Chondrocyte (in vitro differentiated cells): ENCODE measurements around the gene ARPP19. TPM values are rescaled to one million over a fixed set of nuclear protein-coding genes. Genes with fewer than 3 reads are reported as not detected.

ENCODE experiments used
- DNase-seq: peaks from one replicate; pipeline ENCODE4 v3.0.0; 2021; ENCODE audit warnings: mixed read lengths, low spot score
- H3K27ac Mint-ChIP-seq: one replicate; pipeline ENCODE4 v1.8.0; 2021; ENCODE audit warnings: mild to moderate bottlenecking, moderate library complexity, mixed read lengths; ENCODE audit not compliant: unreplicated experiment
- H3K27me3 Mint-ChIP-seq: 2 replicates; pipeline ENCODE4 v1.8.0; 2021; ENCODE audit warnings: low read depth, mixed read lengths
- H3K36me3 Mint-ChIP-seq: 2 replicates; pipeline ENCODE4 v1.8.0; 2021; ENCODE audit warnings: low read depth, mixed read lengths
- H3K4me1 Mint-ChIP-seq: 2 replicates; pipeline ENCODE4 v1.8.0; 2021; ENCODE audit warnings: low read depth, mild to moderate bottlenecking, mixed read lengths
- H3K4me3 Mint-ChIP-seq: one replicate; pipeline ENCODE4 v1.8.0; 2021; ENCODE audit warnings: mild to moderate bottlenecking, moderate library complexity, mixed read lengths; ENCODE audit not compliant: unreplicated experiment
- H3K9me3 Mint-ChIP-seq: 2 replicates; pipeline ENCODE4 v1.8.0; 2021; ENCODE audit warnings: low read depth, mixed read lengths
- long read RNA-seq: library from polyadenylated mRNA; stranded (forward); transcript quantifications from one replicate; pipeline ENCODE4 v2.0.0, GENCODE V29; 2021
- total RNA-seq: library from RNA; stranded (reverse); gene quantifications from 3 replicates; pipeline ENCODE4 v1.2.1, GENCODE V29; 2021
- TF ChIP-seq, protein P1 (sequence below): fragments of 200-600 bp; sonication (generic); IDR thresholded peaks from 2 replicates; pipeline ENCODE4 v1.5.0; 2021; ENCODE audit warnings: antibody characterized with exemption, mild to moderate bottlenecking, moderate library complexity

Gene ARPP19, protein sequence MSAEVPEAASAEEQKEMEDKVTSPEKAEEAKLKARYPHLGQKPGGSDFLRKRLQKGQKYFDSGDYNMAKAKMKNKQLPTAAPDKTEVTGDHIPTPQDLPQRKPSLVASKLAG
- total RNA-seq = 160 to 179 TPM (median 166 TPM) in 3 replicates
- long read RNA-seq, full-length matches to known transcripts = 108 of 120 reads
- long read RNA-seq, partial matches to known transcripts = 2 of 120 reads
- long read RNA-seq, other reads (novel, unspliced or antisense) = 10 of 120 reads

GRCh38 chr15:52568601-52569585, at the start of gene ARPP19:
Gene ARPP19 (minus strand): TSS chr15:52569030. CDS start chr15:52568892, 138 bp downstream.
- H3K27me3 Mint-ChIP-seq = no peaks in the 10 kb centered on the region
- TF ChIP-seq, protein P1, sequence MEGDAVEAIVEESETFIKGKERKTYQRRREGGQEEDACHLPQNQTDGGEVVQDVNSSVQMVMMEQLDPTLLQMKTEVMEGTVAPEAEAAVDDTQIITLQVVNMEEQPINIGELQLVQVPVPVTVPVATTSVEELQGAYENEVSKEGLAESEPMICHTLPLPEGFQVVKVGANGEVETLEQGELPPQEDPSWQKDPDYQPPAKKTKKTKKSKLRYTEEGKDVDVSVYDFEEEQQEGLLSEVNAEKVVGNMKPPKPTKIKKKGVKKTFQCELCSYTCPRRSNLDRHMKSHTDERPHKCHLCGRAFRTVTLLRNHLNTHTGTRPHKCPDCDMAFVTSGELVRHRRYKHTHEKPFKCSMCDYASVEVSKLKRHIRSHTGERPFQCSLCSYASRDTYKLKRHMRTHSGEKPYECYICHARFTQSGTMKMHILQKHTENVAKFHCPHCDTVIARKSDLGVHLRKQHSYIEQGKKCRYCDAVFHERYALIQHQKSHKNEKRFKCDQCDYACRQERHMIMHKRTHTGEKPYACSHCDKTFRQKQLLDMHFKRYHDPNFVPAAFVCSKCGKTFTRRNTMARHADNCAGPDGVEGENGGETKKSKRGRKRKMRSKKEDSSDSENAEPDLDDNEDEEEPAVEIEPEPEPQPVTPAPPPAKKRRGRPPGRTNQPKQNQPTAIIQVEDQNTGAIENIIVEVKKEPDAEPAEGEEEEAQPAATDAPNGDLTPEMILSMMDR = peak; percentile 64
- DNase-seq = peak; percentile 95
- peak within 1 kb of the TSS; percentile 100 for H3K27ac Mint-ChIP-seq
- H3K4me3 Mint-ChIP-seq = peak within 1 kb of the TSS; percentile 87
- peaks cover 2% of the 10 kb centered on the region for H3K36me3 Mint-ChIP-seq
- peaks cover 3% of the 10 kb centered on the region for H3K9me3 Mint-ChIP-seq
- H3K4me1 Mint-ChIP-seq = peaks cover 36% of the 10 kb centered on the region

DNA sequence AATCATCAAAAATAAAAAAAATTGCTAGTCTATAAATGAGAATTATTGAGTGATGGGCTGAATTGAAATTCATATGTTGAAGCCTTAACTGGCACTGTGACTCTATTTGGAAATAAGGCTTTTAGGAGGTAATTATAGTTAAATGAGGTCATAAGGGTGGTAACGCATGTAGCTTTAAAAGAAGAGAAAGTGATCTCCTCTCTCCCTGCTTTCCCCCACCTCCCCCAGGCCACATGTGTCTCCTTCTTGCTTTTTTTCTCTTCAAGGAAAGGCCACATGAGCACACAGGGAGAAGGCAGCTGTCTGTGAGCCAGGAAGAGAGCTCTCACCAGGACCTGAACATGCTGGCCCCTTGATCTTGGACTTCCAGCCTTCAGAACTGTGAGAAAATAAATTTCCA, 48.2 kb upstream of the ARPP19 start:
- Mint-ChIP-seq H3K36me3 (peaks cover 7% of the 10 kb centered on the region), H3K27ac (no peak overlapping the region), H3K27me3 (no peaks in the 10 kb centered on the region), H3K4me3 (no peak overlapping the region), H3K4me1 (peaks cover 12% of the 10 kb centered on the region), H3K9me3 (no peaks in the 10 kb centered on the region)
- TF ChIP-seq, protein P1 = no peak
- DNase-seq = no peak

DNA sequence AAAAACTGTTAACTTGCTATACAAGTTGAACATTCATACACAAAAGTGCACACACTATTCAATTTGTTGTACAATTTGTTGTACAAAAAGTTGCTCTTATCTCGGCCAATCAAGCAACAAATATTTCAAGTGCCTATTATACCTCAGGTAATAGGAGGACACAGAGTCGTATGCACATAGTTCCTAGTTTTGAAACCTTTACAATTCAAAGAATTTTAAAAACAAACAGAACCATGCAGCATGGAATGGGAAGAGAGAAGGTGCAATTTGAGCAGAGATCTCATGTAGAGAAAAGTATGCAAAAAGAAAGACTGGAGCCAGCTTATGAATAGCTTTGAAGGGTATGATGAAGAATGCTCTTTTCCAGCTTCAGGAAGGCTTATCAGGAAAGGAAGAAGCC, 46.5 kb upstream of the ARPP19 start:
- Mint-ChIP-seq H3K9me3 (no peaks in the 10 kb centered on the region), H3K27ac (no peak overlapping the region), H3K27me3 (no peaks in the 10 kb centered on the region), H3K4me3 (no peak overlapping the region), H3K36me3 (peaks cover 7% of the 10 kb centered on the region), H3K4me1 (peaks cover 12% of the 10 kb centered on the region)
- TF ChIP-seq, protein P1 = no peak
- DNase-seq = no peak

- no peak for DNase-seq
- TF ChIP-seq, protein P1 = no peak
- Mint-ChIP-seq H3K4me3 (no peak overlapping the region), H3K27ac (no peak overlapping the region), H3K36me3 (peaks cover 14% of the 10 kb centered on the region), H3K27me3 (no peaks in the 10 kb centered on the region), H3K9me3 (no peaks in the 10 kb centered on the region), H3K4me1 (no peaks in the 10 kb centered on the region)
Measured at GRCh38 chr15:52609593-52609992, 40.8 kb upstream of the ARPP19 start.

GRCh38 chr15:52584414-52584813, 15.6 kb upstream of the ARPP19 start:
- peaks cover 7% of the 10 kb centered on the region for H3K4me1 Mint-ChIP-seq
- no peaks in the 10 kb centered on the region for H3K9me3 Mint-ChIP-seq
- H3K27ac Mint-ChIP-seq = no peak overlapping the region
- H3K4me3 Mint-ChIP-seq = no peak overlapping the region
- H3K27me3 Mint-ChIP-seq = no peaks in the 10 kb centered on the region
- H3K36me3 Mint-ChIP-seq = peaks cover 15% of the 10 kb centered on the region
- no peak for DNase-seq
- TF ChIP-seq, protein P1 = no peak
